ENCODE results near the gene CHRNA3. TPM values are rescaled to one million over a fixed set of nuclear protein-coding genes. Genes with fewer than 3 reads are reported as not detected.

CHRNA3 gene
- polyA plus RNA-seq (2013, experiment 1 of 4) = 1.2 TPM
- 1.8 TPM for polyA plus RNA-seq (2013, experiment 2 of 4)
- polyA plus RNA-seq (2013, experiment 3 of 4) = 2.1 TPM
- 2.1 TPM for polyA plus RNA-seq (2013, experiment 4 of 4)

DNA sequence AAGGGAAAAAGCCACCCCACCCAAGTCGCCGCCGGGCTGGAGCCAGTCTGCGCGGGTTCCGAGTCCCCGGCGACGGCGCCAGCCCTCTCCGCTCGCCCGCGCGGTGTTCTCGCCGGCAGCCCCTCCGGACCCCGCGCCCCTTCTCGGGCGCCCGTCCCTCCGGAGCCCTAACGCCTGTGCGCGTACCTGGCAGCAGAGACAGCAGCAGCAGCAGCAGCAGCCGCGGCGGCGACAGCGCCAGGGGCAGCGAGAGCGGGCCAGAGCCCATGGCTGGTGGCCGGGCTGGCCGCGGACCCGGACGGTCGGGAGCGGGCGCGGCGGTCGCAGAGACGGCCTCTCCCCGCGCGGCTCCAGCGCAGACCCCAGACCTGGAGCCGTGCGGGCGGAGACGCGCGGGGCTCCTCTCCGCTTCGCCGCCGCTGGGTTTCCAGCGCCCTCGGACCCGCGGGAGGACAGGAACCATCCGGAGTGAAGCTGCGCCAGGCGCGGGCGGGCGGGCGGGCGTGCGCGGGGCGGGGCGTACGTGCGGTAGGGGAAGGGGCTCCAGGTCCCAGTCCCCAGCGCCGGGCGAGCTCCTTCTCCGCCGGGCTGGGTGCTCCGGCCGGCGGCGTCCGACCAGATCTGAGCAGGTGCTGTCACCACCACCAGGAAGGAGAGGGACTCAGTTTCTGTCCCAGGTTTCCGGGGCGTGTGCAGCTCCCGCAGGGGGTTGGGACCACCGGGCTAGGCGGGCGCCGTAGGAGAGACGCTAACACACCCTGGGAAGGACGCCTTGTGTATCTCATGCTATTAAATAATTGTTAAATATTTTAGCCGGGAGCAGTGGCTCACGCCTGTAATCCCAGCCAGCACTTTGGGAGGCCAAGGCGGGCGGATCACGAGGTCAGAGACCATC lies at the start of gene CHRNA3:
Gene CHRNA3, minus strand, starts transcription at position 470 of the 895 bp plus-strand sequence. Its CDS starts 202 bp downstream, at position 268.
- H3K9me3 ChIP-seq (ENCODE audit: control insufficient read depth, low read length) = no peaks in the 10 kb centered on the region
- H3K4me1 ChIP-seq (ENCODE audit: control insufficient read depth, insufficient read depth, low read length) = no peaks in the 10 kb centered on the region
- peaks cover 47% of the 10 kb centered on the region for H3K27me3 ChIP-seq (ENCODE audit: control insufficient read depth, insufficient read depth, low read length, poor library complexity, severe bottlenecking)
- no peak within 1 kb of the TSS for H3K27ac ChIP-seq (ENCODE audit: insufficient read depth, low read depth, low read length, poor library complexity, severe bottlenecking)
- no peaks in the 10 kb centered on the region for H3K36me3 ChIP-seq (ENCODE audit: control insufficient read depth, insufficient read depth, low read length)
- WGBS, 2 experiments = 3% methylated on average over 102 of the region's 102 CpGs
- H3K4me3 ChIP-seq (ENCODE audit: insufficient read depth, low read depth, low read length) = peak within 1 kb of the TSS; percentile 47

DNA sequence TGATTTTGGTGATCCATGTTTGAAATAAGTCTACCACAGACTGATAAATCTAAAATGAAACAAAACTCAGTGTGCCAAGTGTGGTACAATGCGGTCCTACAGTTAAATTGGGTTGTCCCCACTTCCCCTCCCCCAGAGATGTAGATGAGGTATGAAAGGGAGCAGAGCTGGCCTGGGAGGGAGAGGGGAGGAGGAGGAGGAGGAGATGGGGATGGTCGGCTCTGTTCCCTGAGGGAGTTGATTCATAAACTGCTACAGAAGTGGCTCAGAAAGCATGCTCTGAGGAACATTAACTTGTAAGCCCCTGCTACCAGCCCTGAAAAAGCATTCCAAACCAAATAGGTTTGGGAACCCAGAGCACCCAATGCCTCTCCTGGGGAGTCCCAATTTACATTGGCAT lies 48.2 kb upstream of the CHRNA3 start:
- Histone ChIP-seq H3K27me3 (ENCODE audit: control insufficient read depth, insufficient read depth, low read length, poor library complexity, severe bottlenecking) (peaks cover 7% of the 10 kb centered on the region), H3K4me3 (ENCODE audit: insufficient read depth, low read depth, low read length) (no peak overlapping the region), H3K27ac (ENCODE audit: insufficient read depth, low read depth, low read length, poor library complexity, severe bottlenecking) (no peak overlapping the region), H3K36me3 (ENCODE audit: control insufficient read depth, insufficient read depth, low read length) (no peaks in the 10 kb centered on the region), H3K9me3 (ENCODE audit: control insufficient read depth, low read length) (no peaks in the 10 kb centered on the region), H3K4me1 (ENCODE audit: control insufficient read depth, insufficient read depth, low read length) (peaks cover 12% of the 10 kb centered on the region)
- WGBS, 2 experiments = 64 to 65% methylated on average over 2 of the region's 2 CpGs

DNA sequence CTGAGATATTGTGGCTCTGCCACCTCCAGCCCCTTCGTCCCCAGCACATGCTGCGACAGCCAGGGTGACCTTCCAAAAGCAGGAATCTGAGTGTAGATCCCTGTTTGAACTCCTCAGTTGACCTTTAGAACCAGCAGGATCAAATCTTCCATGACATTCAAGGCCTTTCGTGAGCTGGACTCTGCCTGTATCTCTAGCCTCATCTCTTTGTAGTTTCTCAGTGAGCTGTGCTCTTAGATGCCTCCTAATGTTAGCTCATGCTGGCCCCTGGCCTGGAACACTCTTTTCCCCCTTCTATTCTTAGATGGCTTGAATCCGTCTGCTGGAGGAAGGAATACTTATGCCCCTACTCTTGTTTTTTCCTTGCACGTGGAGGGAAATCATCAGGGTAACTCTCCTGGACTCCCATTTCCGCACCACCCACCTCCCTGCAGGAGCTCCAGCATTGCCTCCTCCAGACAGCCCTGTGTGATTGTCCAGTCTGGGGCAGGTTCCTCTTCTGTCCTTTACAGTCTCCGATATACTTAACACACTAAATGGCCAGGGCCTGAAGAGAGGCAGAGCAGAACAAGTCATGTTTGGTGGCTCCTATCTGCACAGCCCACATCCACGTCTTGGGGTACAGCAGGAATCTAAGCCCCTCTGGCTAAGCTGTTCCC lies 46.9 kb upstream of the CHRNA3 start:
- H3K4me3 ChIP-seq (ENCODE audit: insufficient read depth, low read depth, low read length) = no peak overlapping the region
- peaks cover 12% of the 10 kb centered on the region for H3K4me1 ChIP-seq (ENCODE audit: control insufficient read depth, insufficient read depth, low read length)
- WGBS, 2 experiments = 91 to 95% methylated on average over 8 of the region's 8 CpGs
- H3K36me3 ChIP-seq (ENCODE audit: control insufficient read depth, insufficient read depth, low read length) = no peaks in the 10 kb centered on the region
- no peak overlapping the region for H3K27ac ChIP-seq (ENCODE audit: insufficient read depth, low read depth, low read length, poor library complexity, severe bottlenecking)
- H3K27me3 ChIP-seq (ENCODE audit: control insufficient read depth, insufficient read depth, low read length, poor library complexity, severe bottlenecking) = peaks cover under 1% of the 10 kb centered on the region
- H3K9me3 ChIP-seq (ENCODE audit: control insufficient read depth, low read length) = no peaks in the 10 kb centered on the region

DNA sequence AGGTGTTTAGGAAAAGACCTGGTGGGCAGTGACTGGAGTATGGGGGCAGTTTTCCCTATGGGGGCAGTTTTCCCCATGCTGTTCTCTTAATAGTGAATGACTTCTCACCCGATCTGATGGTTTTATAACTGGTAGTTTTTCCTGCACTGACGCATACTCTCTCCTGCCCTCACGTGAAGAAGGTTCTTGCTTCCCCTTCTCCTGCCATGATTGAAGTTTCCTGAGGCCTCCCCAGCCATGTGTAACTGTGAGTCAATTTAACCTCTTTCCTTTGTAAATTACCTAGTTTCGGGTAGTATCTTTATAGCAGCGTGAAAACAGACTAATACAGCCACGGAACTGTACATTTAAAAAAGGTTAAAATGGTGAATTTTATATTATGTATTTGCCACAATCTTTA lies 45.2 kb upstream of the CHRNA3 start:
- Histone ChIP-seq H3K27me3 (ENCODE audit: control insufficient read depth, insufficient read depth, low read length, poor library complexity, severe bottlenecking) (no peaks in the 10 kb centered on the region), H3K9me3 (ENCODE audit: control insufficient read depth, low read length) (no peaks in the 10 kb centered on the region), H3K36me3 (ENCODE audit: control insufficient read depth, insufficient read depth, low read length) (no peaks in the 10 kb centered on the region), H3K27ac (ENCODE audit: insufficient read depth, low read depth, low read length, poor library complexity, severe bottlenecking) (no peak overlapping the region), H3K4me3 (ENCODE audit: insufficient read depth, low read depth, low read length) (no peak overlapping the region), H3K4me1 (ENCODE audit: control insufficient read depth, insufficient read depth, low read length) (no peaks in the 10 kb centered on the region)
- 89 to 90% methylated on average over 4 to 5 of the region's 6 CpGs for WGBS, 2 experiments

- H3K27me3 ChIP-seq (ENCODE audit: control insufficient read depth, insufficient read depth, low read length, poor library complexity, severe bottlenecking) = no peaks in the 10 kb centered on the region
- H3K36me3 ChIP-seq (ENCODE audit: control insufficient read depth, insufficient read depth, low read length) = no peaks in the 10 kb centered on the region
- no peak overlapping the region for H3K4me3 ChIP-seq (ENCODE audit: insufficient read depth, low read depth, low read length)
- H3K9me3 ChIP-seq (ENCODE audit: control insufficient read depth, low read length) = no peaks in the 10 kb centered on the region
- WGBS, 2 experiments = 87 to 96% methylated on average over 1 of the region's 1 CpG
- no peak overlapping the region for H3K27ac ChIP-seq (ENCODE audit: insufficient read depth, low read depth, low read length, poor library complexity, severe bottlenecking)
- H3K4me1 ChIP-seq (ENCODE audit: control insufficient read depth, insufficient read depth, low read length) = no peaks in the 10 kb centered on the region
These were observed 42.9 kb upstream of the CHRNA3 start for GRCh38 chr15:78663703-78664102.

- no peaks in the 10 kb centered on the region for H3K36me3 ChIP-seq (ENCODE audit: control insufficient read depth, insufficient read depth, low read length)
- no peaks in the 10 kb centered on the region for H3K27me3 ChIP-seq (ENCODE audit: control insufficient read depth, insufficient read depth, low read length, poor library complexity, severe bottlenecking)
- 84 to 89% methylated on average over 5 of the region's 5 CpGs for WGBS, 2 experiments
- H3K4me3 ChIP-seq (ENCODE audit: insufficient read depth, low read depth, low read length) = no peak overlapping the region
- no peak overlapping the region for H3K27ac ChIP-seq (ENCODE audit: insufficient read depth, low read depth, low read length, poor library complexity, severe bottlenecking)
- H3K4me1 ChIP-seq (ENCODE audit: control insufficient read depth, insufficient read depth, low read length) = no peaks in the 10 kb centered on the region
- no peaks in the 10 kb centered on the region for H3K9me3 ChIP-seq (ENCODE audit: control insufficient read depth, low read length)
These were observed 41.2 kb upstream of the CHRNA3 start for GRCh38 chr15:78662028-78662427.

DNA sequence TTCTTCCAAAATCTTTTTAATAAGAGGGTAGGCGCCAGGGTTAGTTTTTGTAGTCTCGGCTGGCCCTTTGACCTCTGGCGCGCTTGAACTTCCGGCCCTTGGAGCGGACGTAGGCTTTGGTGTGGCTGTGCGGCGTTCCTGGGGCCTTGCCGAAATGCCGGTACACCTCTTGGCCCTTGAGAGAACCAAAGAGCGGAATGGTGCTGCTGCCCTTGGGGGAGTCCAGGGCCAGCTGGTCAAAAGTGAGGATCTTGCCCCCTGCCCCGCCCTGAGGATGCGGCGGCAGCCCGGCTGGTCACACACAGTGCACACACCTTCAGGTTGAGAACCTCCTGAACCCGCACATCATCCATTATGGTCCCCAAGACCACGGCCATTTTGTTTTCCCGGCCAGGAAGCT lies 40.2 kb upstream of the CHRNA3 start:
- H3K27ac ChIP-seq (ENCODE audit: insufficient read depth, low read depth, low read length, poor library complexity, severe bottlenecking) = no peak overlapping the region
- 94% methylated on average over 19 of the region's 19 CpGs for WGBS, 2 experiments
- H3K36me3 ChIP-seq (ENCODE audit: control insufficient read depth, insufficient read depth, low read length) = no peaks in the 10 kb centered on the region
- H3K9me3 ChIP-seq (ENCODE audit: control insufficient read depth, low read length) = no peaks in the 10 kb centered on the region
- no peaks in the 10 kb centered on the region for H3K4me1 ChIP-seq (ENCODE audit: control insufficient read depth, insufficient read depth, low read length)
- H3K4me3 ChIP-seq (ENCODE audit: insufficient read depth, low read depth, low read length) = no peak overlapping the region
- no peaks in the 10 kb centered on the region for H3K27me3 ChIP-seq (ENCODE audit: control insufficient read depth, insufficient read depth, low read length, poor library complexity, severe bottlenecking)

DNA sequence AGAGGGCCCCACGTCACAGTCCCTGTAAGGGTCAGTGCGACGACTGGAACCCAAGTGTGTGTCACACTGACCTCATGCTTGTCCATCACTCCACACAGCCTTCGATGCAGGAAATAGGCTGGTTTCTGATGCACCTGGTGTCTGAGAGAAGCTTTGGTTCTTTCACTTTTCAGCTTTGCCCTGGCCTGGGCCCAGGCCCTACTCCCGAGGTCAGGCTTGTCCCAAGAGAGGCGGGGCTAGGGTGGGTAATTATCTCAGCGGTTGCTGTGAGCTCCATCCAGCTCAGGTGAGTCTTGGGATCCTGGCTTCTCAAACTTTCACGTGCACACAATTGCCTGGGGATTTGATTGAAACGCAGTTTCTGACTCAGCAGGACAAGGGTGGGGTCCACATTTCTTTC lies 39.8 kb upstream of the CHRNA3 start:
- Histone ChIP-seq H3K4me1 (ENCODE audit: control insufficient read depth, insufficient read depth, low read length) (no peaks in the 10 kb centered on the region), H3K36me3 (ENCODE audit: control insufficient read depth, insufficient read depth, low read length) (no peaks in the 10 kb centered on the region), H3K4me3 (ENCODE audit: insufficient read depth, low read depth, low read length) (no peak overlapping the region), H3K9me3 (ENCODE audit: control insufficient read depth, low read length) (no peaks in the 10 kb centered on the region), H3K27ac (ENCODE audit: insufficient read depth, low read depth, low read length, poor library complexity, severe bottlenecking) (no peak overlapping the region), H3K27me3 (ENCODE audit: control insufficient read depth, insufficient read depth, low read length, poor library complexity, severe bottlenecking) (no peaks in the 10 kb centered on the region)
- WGBS, 2 experiments = 76 to 83% methylated on average over 9 of the region's 9 CpGs

DNA sequence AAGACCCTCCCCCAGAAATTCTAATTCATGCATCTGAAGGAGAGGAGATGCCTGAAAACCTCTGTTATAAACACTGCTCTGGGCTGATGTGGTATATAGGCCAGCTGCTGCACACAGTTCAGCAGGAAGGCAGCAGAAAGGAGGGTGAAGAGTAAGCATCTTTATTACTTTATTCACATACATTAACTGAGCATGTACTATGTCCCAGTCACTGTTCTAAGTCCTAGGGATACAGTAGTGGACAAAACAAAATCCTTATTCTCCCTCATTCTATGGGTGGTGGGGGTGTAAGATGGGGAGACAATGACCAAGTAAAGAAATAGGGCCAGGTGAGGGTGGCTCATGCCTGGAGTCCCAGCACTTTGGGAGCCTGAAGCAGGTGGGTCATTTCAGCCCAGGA lies 38.0 kb upstream of the CHRNA3 start:
- Histone ChIP-seq H3K4me1 (ENCODE audit: control insufficient read depth, insufficient read depth, low read length) (no peaks in the 10 kb centered on the region), H3K36me3 (ENCODE audit: control insufficient read depth, insufficient read depth, low read length) (no peaks in the 10 kb centered on the region), H3K9me3 (ENCODE audit: control insufficient read depth, low read length) (no peaks in the 10 kb centered on the region), H3K4me3 (ENCODE audit: insufficient read depth, low read depth, low read length) (no peak overlapping the region), H3K27ac (ENCODE audit: insufficient read depth, low read depth, low read length, poor library complexity, severe bottlenecking) (no peak overlapping the region), H3K27me3 (ENCODE audit: control insufficient read depth, insufficient read depth, low read length, poor library complexity, severe bottlenecking) (no peaks in the 10 kb centered on the region)

- no peaks in the 10 kb centered on the region for H3K4me1 ChIP-seq (ENCODE audit: control insufficient read depth, insufficient read depth, low read length)
- H3K4me3 ChIP-seq (ENCODE audit: insufficient read depth, low read depth, low read length) = no peak overlapping the region
- no peaks in the 10 kb centered on the region for H3K9me3 ChIP-seq (ENCODE audit: control insufficient read depth, low read length)
- 93 to 97% methylated on average over 3 to 4 of the region's 4 CpGs for WGBS, 2 experiments
- no peaks in the 10 kb centered on the region for H3K36me3 ChIP-seq (ENCODE audit: control insufficient read depth, insufficient read depth, low read length)
- no peak overlapping the region for H3K27ac ChIP-seq (ENCODE audit: insufficient read depth, low read depth, low read length, poor library complexity, severe bottlenecking)
- H3K27me3 ChIP-seq (ENCODE audit: control insufficient read depth, insufficient read depth, low read length, poor library complexity, severe bottlenecking) = no peaks in the 10 kb centered on the region
These were observed 33.5 kb upstream of the CHRNA3 start for GRCh38 chr15:78654272-78654671.

Measured in ectodermal cell (in vitro differentiated cells).